ENCODE results near the gene EMX2. TPM values are rescaled to one million over a fixed set of nuclear protein-coding genes. Genes with fewer than 3 reads are reported as not detected.
A peak's percentile ranks its signal among the peaks of the same experiment; 100 is the strongest.

EMX2 gene
- total and polyA plus RNA-seq, 2 experiments from 2014 or later: not detected

- Histone ChIP-seq H4K20me1 (ENCODE audit: insufficient read depth, poor library complexity, severe bottlenecking) (no peaks in the 10 kb centered on the region), H3K27ac (no peak overlapping the region), H2AFZ (peak overlapping the region; percentile 62), H3K36me3 (replicated peaks; ENCODE audit: insufficient read depth, low read depth) (no peaks in the 10 kb centered on the region), H3K4me2 (peak overlapping the region; percentile 81), H3K9me3 (ENCODE audit: low read depth) (no peaks in the 10 kb centered on the region), H3K4me3 (no peak overlapping the region), H3K79me2 (no peaks in the 10 kb centered on the region), H3K9me2 (replicated peaks; ENCODE audit: insufficient read depth) (no peaks in the 10 kb centered on the region), H3K27me3 (peaks cover 99% of the 10 kb centered on the region), H3K4me1 (ENCODE audit: insufficient read depth) (peaks cover 35% of the 10 kb centered on the region)
- WGBS (ENCODE audit: low lambda C conversion rate, missing lambda C conversion rate): 2% methylated on average over 29 of the region's 29 CpGs
- no peak for DNase-seq (ENCODE audit: low spot score)
- TF ChIP-seq EZH2 (IDR thresholded peaks at IDR 0.05; ENCODE audit: borderline replicate concordance) (peak; percentile 66), CTCF (IDR thresholded peaks at IDR 0.05; ENCODE audit: poor library complexity) (no peak)
These were observed 2.2 kb downstream of the EMX2 start for GRCh38 chr10:117544711-117545140.

DNA sequence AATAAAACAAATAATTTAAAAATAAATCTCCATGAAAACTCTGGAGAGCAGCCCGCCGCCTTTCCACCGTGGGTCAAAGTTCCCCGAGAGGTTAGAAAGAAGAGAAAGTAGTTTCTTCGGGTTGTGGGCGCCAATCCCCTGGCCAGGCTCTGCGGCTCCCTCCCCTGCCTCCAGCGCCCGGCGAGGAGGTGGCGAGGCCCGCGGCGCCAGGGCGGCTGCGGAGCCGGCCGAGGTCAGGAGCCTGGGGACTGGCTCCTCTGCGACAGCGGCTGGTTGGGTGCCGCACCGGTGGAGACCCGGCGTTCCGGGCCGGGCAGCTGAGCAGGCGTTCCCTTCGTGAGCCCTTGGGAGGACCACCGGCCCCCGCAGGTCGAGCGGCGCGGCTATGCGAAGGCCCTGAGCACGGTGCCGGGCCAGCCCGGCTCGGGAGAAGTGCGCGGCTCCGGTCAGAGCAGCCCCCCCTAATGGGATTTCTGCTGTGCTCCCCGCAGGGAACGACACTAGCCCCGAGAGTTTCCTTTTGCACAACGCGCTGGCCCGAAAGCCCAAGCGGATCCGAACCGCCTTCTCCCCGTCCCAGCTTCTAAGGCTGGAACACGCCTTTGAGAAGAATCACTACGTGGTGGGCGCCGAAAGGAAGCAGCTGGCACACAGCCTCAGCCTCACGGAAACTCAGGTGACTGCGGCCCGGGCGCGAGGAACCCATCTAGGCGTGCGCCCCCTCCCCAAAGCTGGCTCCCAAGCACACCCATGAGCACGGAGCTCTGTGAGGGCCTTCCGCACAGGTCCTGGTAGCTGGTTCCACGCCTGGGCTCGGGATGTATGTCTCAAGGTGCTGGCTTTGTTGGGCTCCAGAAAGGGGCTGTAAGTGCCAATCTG is 2.8 kb downstream of the EMX2 start:
- no peaks in the 10 kb centered on the region for H3K36me3 ChIP-seq (replicated peaks; ENCODE audit: insufficient read depth, low read depth)
- peak; percentile 98 for TF ChIP-seq EZH2phosphoT487 (IDR thresholded peaks at IDR 0.05; ENCODE audit: low read depth, severe bottlenecking, unreplicated experiment)
- TF ChIP-seq EZH2 (IDR thresholded peaks at IDR 0.05; ENCODE audit: borderline replicate concordance): peak; percentile 99
- TF ChIP-seq CTCF (IDR thresholded peaks at IDR 0.05; ENCODE audit: poor library complexity): no peak
- peaks cover 35% of the 10 kb centered on the region for H3K4me1 ChIP-seq (ENCODE audit: insufficient read depth)
- no peaks in the 10 kb centered on the region for H3K9me3 ChIP-seq (ENCODE audit: low read depth)
- no peaks in the 10 kb centered on the region for H3K9me2 ChIP-seq (replicated peaks; ENCODE audit: insufficient read depth)
- H3K27ac ChIP-seq: no peak overlapping the region
- H3K27me3 ChIP-seq: peaks cover 99% of the 10 kb centered on the region
- DNase-seq (ENCODE audit: low spot score): no peak
- H3K4me3 ChIP-seq: no peak overlapping the region
- peak overlapping the region; percentile 81 for H3K4me2 ChIP-seq
- H4K20me1 ChIP-seq (ENCODE audit: insufficient read depth, poor library complexity, severe bottlenecking): no peaks in the 10 kb centered on the region
- H2AFZ ChIP-seq: peak overlapping the region; percentile 62
- no peaks in the 10 kb centered on the region for H3K79me2 ChIP-seq
- 2% methylated on average over 64 of the region's 67 CpGs for WGBS (ENCODE audit: low lambda C conversion rate, missing lambda C conversion rate)

DNA sequence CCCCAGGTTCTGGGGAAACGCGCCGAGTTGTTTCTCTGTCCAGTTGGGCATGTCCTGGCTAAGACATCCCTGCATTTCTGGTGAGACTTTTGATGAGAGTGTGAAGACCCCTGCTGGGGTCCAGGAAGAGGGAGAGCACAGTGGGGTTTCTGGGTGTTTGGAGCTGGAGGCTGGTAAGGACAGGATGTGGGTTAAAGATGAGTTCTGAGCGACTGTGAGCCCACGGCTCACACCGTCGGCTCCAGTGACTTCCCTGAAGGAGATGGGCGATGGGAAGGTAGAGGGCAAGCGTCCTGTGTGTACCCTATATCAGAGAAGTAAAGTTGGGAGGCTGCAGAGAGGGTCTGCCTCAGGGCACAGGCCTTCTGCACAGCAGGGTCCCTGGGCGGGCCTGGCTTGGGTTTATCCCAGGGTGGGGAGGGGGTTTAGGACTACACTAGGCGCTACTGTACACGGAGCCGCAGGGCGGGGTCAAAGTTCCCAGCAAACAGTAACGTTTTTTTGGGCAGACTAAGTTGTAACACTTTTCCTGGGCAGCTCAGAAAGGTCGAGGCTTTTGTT is 3.6 kb downstream of the EMX2 start:
- H3K4me1 ChIP-seq (ENCODE audit: insufficient read depth): peaks cover 35% of the 10 kb centered on the region
- WGBS (ENCODE audit: low lambda C conversion rate, missing lambda C conversion rate): 11% methylated on average over 16 of the region's 16 CpGs
- H3K27me3 ChIP-seq: peaks cover 99% of the 10 kb centered on the region
- no peaks in the 10 kb centered on the region for H3K9me3 ChIP-seq (ENCODE audit: low read depth)
- no peaks in the 10 kb centered on the region for H3K9me2 ChIP-seq (replicated peaks; ENCODE audit: insufficient read depth)
- no peaks in the 10 kb centered on the region for H3K36me3 ChIP-seq (replicated peaks; ENCODE audit: insufficient read depth, low read depth)
- H2AFZ ChIP-seq: no peak overlapping the region
- no peaks in the 10 kb centered on the region for H4K20me1 ChIP-seq (ENCODE audit: insufficient read depth, poor library complexity, severe bottlenecking)
- H3K27ac ChIP-seq: no peak overlapping the region
- H3K4me2 ChIP-seq: no peak overlapping the region
- TF ChIP-seq EZH2phosphoT487 (IDR thresholded peaks at IDR 0.05; ENCODE audit: low read depth, severe bottlenecking, unreplicated experiment): peak; percentile 24
- no peak for TF ChIP-seq CTCF (IDR thresholded peaks at IDR 0.05; ENCODE audit: poor library complexity)
- peak; percentile 52 for TF ChIP-seq EZH2 (IDR thresholded peaks at IDR 0.05; ENCODE audit: borderline replicate concordance)
- no peaks in the 10 kb centered on the region for H3K79me2 ChIP-seq
- DNase-seq (ENCODE audit: low spot score): no peak
- H3K4me3 ChIP-seq: no peak overlapping the region

Data from hepatocyte (in vitro differentiated cells).